Memory B cell (primary cell): Measurements from ENCODE around the gene FAM200C.
"Not testable (repeated sequence)": the region's sequence is repeated elsewhere in the genome, so short reads cannot be mapped to it uniquely, and the experiment has no call there.

Experiments
- ATAC-seq: fragments of 150-1000 bp; cut with Tn5 transposase; 2 replicates; pipeline ENCODE4 v1.10.0; 2021; ENCODE audit warnings: low read depth, mild to moderate bottlenecking, moderate library complexity
- DNase-seq, 2 donors: peaks; one replicate each; pipeline ENCODE4 v3.0.0; 2022; ENCODE audit warnings: low spot score in 2 of 2
- H3K27ac Mint-ChIP-seq: one replicate; pipeline ENCODE4 v1.8.0; 2022; ENCODE audit warnings: mild to moderate bottlenecking, moderate library complexity, mixed read lengths
- H3K27me3 Mint-ChIP-seq: one replicate; pipeline ENCODE4 v1.8.0; 2022; ENCODE audit warnings: mixed read lengths
- H3K36me3 Mint-ChIP-seq: one replicate; pipeline ENCODE4 v1.8.0; 2022; ENCODE audit warnings: mild to moderate bottlenecking, mixed read lengths
- H3K4me1 Mint-ChIP-seq: one replicate; pipeline ENCODE4 v1.8.0; 2022; ENCODE audit warnings: mixed read lengths
- H3K4me3 Mint-ChIP-seq: one replicate; pipeline ENCODE4 v1.8.0; 2022; ENCODE audit warnings: mild to moderate bottlenecking, moderate library complexity, mixed read lengths
- H3K9me3 Mint-ChIP-seq: one replicate; pipeline ENCODE4 v1.8.0; 2022; ENCODE audit warnings: mixed read lengths

The FAM200C gene

DNA sequence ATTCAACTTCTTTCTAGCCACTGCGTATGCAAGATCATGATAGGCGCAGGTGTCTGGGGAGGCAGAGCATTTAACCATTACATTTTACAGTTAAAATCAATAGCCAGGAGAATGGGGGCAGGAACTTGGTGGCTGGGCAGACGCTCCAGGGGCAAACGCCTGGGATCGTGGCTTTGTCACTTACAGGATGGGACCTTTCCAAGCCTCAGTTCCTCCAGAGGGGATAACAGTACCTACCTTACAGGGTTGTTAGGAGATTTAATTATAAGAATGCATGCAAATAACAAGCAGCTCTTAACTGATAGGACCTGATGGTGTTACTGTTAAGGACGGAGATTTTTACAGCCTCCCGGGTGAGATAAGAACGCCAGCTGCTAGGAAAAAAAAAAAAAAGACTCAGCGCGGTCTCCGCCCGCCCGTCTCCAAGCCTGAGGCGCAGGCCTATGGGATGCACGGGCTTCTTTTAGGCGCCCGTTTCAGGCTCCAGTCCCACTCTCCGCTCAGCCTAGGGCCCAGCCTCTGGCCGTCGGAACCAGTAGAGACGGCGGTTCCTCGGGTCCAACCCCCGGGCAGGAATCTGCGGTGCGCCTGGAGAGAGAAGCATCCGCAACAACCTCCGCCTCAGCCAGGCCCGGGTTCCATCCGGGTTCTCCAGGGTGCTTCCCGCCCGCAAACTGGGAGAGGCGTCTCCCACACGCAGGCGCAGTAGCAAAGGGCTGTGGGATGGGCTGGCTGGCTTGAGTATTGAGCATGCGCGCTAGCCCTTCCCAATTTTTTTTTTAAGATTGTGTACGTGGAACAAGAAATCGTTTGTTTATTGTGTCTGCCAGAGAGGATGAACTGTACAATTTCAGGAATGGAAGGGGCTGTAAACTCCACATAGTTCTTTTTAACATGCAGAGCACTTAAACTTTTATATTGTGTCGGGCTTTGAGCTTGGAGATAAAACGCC lies at the start of gene FAM200C:
TSS of gene FAM200C (minus strand) at position 653 of the 952 bp plus-strand sequence. CDS start 4,564 bp downstream, outside the sequence.
- H3K4me3 Mint-ChIP-seq: peak within 1 kb of the TSS; percentile 81
- H3K27ac Mint-ChIP-seq: peak within 1 kb of the TSS; percentile 78
- peak; percentile 33 to 43 for DNase-seq
- peak; percentile 77 for ATAC-seq
- peaks cover 15% of the 10 kb centered on the region for H3K36me3 Mint-ChIP-seq
- H3K4me1 Mint-ChIP-seq: peaks cover 11% of the 10 kb centered on the region
- no peaks in the 10 kb centered on the region for H3K27me3 Mint-ChIP-seq
- no peaks in the 10 kb centered on the region for H3K9me3 Mint-ChIP-seq

DNA sequence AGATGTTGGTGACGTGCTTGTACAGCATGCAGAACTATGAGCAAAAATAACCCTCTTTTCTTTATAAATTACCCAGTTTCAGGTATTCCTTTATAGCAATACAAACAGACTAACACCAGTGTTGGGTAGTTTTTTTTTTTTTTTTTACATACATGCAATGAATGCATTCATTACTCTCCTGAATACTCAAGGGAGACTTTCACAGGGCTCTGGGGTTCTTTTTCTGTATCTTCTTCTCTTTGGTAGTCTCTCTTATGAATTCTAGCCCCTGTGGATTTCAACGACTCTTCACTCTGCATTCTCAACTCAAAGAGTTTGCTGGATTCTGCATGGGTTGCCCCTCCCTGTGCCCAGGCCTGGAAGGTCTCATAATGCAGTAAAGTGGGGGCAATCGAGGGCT lies 49.6 kb upstream of the FAM200C start:
- no peak for ATAC-seq
- Mint-ChIP-seq H3K9me3 (no peaks in the 10 kb centered on the region), H3K27ac (no peak overlapping the region), H3K27me3 (no peaks in the 10 kb centered on the region), H3K36me3 (no peaks in the 10 kb centered on the region), H3K4me3 (no peak overlapping the region), H3K4me1 (peaks cover 3% of the 10 kb centered on the region)
- DNase-seq: no peak

DNA sequence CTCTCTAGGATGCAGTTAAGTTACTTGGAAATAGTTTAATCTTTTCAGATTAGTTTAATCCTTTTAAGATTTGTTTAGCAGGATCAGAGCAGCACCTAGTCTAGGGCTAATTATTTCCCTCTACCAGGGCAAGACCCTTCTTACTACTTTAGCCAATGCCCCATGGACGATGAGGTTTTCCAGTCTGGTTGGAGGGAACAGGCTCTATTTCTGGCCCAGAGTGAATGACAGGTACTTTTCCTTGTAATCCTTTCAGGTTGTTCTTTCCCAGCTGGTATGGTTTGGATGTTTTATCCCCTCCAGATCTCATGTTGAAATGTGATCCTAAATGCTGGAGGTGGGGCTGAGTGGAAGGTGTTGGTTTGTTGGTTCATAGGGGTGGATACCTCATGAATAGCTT lies 49.0 kb upstream of the FAM200C start:
- Mint-ChIP-seq H3K36me3 (no peaks in the 10 kb centered on the region), H3K4me3 (no peak overlapping the region), H3K27ac (no peak overlapping the region), H3K9me3 (no peaks in the 10 kb centered on the region), H3K27me3 (no peaks in the 10 kb centered on the region), H3K4me1 (peaks cover 3% of the 10 kb centered on the region)
- DNase-seq (no peak), ATAC-seq (no peak)

DNA sequence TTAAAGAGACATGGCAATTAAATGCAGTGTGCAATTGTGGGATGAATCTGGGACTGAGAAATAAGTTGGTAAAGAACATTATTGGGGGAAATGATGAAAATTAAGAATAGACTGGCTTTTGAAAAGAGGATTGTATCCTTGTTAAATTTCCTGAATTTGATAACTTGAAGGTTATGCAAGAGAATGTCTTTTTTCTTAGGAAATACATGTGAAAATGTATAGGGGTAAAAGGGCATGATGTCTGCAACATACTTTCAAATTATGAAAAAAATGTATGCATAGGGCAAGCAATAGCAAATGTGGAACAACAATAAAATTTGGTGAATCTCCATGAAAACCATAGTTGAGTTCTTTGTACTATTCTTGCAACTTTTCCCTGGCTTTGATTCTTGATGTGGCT lies 45.9 kb upstream of the FAM200C start:
- H3K4me3 Mint-ChIP-seq: no peak overlapping the region
- H3K9me3 Mint-ChIP-seq: no peaks in the 10 kb centered on the region
- H3K27me3 Mint-ChIP-seq: no peaks in the 10 kb centered on the region
- DNase-seq: no peak
- H3K36me3 Mint-ChIP-seq: no peaks in the 10 kb centered on the region
- no peak for ATAC-seq
- no peaks in the 10 kb centered on the region for H3K4me1 Mint-ChIP-seq
- no peak overlapping the region for H3K27ac Mint-ChIP-seq

DNA sequence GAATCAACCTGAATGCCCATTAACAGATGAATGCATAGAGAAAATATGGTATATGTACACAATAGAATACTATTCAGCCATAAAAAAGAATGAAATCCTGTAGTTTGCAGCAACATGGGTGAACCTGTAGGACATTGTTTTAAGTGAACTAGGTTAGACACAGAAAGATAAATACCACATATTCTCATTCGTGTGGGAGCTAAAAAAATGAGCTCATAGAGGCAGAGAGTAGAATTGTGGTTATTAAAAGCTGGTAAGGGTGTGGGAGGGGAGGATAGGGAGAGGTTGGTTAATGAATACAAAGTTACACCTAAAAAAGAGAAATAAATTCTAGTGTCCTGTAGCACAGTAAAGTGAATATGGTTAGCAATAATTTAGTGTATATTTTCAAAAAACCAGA lies 45.3 kb upstream of the FAM200C start:
- Mint-ChIP-seq H3K27ac (no peak overlapping the region), H3K4me1 (no peaks in the 10 kb centered on the region), H3K36me3 (no peaks in the 10 kb centered on the region), H3K9me3 (no peaks in the 10 kb centered on the region), H3K27me3 (no peaks in the 10 kb centered on the region), H3K4me3 (no peak overlapping the region)
- no peak for DNase-seq
- no peak for ATAC-seq

DNA sequence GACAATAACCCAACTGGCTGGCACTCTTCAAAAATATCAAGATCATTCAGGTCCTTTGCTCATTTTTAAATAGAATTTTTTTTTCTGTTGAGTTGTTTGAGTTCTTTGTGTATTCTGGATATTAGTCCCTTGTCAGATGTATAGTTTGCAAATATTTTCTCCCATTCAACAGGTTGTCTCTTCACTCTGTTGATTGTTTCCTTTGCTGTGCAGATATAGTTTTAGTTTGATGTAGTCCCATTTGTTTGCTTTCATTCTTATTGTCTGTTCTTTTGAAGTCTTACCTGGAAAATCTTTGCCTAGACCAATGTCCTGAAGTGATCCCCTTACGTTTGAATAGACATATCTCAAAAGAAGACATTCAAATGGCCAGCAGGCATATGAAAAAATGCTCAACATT lies 44.6 kb upstream of the FAM200C start:
- Mint-ChIP-seq H3K27ac (no peak overlapping the region), H3K4me3 (no peak overlapping the region), H3K27me3 (no peaks in the 10 kb centered on the region), H3K9me3 (no peaks in the 10 kb centered on the region), H3K36me3 (no peaks in the 10 kb centered on the region), H3K4me1 (no peaks in the 10 kb centered on the region)
- ATAC-seq (no peak), DNase-seq (no peak)

DNA sequence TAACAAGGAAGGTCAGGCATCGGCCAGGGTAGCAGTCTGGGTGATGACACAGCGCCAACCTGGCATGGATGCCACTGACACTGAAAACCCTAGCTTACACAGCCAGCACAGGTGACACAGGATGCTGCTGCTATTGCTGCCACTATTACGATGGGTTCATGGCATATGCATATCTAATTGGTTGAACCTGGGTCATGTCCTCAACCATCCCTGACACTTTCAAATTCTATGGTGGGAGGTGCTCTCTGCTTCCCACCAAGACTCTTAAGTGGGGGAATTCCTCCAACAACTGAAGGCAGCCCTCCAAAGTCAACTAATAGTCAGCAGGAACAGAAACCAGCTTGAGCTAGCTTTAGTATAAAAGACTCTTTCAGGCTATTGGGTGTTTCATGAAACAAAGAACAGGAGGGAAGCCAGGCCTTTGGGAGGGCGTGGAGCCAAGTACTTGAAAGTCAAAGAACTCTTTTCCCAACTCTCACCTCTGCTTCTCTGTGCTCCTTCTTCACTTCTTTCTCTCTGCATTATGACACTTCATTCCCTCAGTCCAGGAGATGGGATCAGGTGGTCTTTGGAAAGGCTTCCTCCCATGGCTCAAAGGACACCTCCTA lies 43.1 kb upstream of the FAM200C start:
- H3K4me1 Mint-ChIP-seq: peaks cover 5% of the 10 kb centered on the region
- ATAC-seq: no peak
- no peak overlapping the region for H3K27ac Mint-ChIP-seq
- no peaks in the 10 kb centered on the region for H3K36me3 Mint-ChIP-seq
- no peaks in the 10 kb centered on the region for H3K27me3 Mint-ChIP-seq
- no peak overlapping the region for H3K4me3 Mint-ChIP-seq
- no peak for DNase-seq
- no peaks in the 10 kb centered on the region for H3K9me3 Mint-ChIP-seq

DNA sequence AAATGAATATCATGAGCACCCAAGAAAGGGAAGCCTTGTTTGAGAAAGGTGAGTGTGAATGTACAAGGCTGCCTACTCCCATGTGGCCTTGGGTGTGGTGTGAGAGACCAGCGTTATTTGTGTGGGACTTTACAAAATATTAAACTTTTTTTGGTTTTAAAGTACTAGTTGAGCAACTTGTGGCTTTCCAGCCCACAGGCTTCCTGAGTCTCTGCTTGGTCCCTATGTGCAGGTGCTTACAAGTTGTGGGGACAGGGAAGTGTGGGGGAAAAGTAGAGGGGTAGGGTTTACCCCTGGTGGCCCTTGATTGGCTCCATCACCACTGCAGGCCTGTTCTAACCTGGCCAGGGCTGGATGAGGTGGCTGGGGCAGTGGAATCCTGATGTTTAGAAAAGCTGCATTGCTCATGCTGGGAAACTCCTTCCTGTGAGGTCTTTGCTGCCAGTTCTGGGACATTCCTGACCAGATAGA lies 41.5 kb upstream of the FAM200C start:
- H3K36me3 Mint-ChIP-seq: no peaks in the 10 kb centered on the region
- no peak overlapping the region for H3K27ac Mint-ChIP-seq
- H3K4me1 Mint-ChIP-seq: peaks cover 5% of the 10 kb centered on the region
- no peak overlapping the region for H3K4me3 Mint-ChIP-seq
- no peaks in the 10 kb centered on the region for H3K27me3 Mint-ChIP-seq
- DNase-seq (no peak), ATAC-seq (no peak)
- no peaks in the 10 kb centered on the region for H3K9me3 Mint-ChIP-seq

DNA sequence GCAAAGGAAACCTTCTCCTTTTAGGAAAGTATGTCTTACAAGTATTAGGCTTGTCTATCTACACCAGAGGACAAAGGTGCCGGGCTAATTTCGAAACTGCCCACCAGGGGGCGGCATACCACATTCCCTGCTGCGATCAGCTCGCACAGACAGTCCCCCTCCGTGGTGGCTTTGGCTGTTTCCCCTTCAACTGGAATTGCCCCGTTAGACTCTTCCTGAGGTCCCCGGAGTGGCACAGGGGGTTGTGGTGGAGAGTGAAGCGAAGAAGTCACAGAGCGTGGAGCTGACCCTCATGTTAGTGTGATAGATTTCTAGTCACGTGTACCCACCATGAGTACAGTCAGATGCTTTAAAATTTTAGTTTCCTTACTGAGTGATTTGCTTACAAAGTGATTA lies 39.3 kb upstream of the FAM200C start:
- Mint-ChIP-seq H3K4me1 (peaks cover 15% of the 10 kb centered on the region), H3K9me3 (no peaks in the 10 kb centered on the region), H3K27me3 (peaks cover 2% of the 10 kb centered on the region), H3K4me3 (peak overlapping the region; percentile 84), H3K27ac (peak overlapping the region; percentile 60), H3K36me3 (no peaks in the 10 kb centered on the region)
- peak; percentile 90 to 94 for DNase-seq
- peak; percentile 77 for ATAC-seq

DNA sequence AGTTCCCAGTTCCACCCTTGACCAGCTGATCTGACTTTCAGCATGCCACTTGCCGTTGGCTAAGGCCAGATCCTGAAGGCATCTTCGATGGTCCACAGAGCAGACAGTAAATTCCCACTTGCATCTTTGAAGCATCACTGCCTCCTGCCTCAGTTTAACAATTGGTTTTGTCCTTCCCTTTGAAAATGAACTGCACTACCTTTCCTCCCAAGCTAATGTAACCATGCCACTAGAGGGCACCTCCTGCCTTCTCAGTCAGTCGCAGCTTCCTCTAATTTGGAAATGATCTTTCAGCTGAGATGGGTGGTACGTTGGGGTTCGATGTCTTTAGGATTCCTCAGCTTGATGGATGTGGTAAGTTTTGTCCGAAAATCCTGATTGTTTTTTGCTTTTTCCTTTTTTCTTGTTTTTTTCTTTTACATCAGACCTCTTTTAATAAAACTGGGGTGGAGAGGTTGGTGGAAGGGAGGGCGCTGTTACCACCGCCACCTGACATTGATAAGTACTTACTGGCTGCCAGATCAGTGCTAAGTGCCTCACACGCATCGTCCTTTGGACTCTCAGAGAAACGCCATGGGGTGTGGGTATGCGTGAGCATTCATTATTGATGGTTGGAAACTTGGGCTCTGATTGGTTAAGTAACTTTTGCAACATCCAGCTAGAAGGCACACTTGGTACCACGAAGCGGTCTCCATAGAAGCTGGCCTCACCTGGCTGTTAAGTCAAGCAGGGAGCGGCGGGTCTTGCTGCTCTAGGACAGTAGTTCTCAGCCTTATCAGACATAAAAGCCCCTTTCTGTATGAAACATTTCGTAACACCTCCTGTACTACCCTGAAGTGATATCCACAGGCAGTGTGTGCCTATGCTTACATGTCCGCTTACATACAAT lies 38.7 kb upstream of the FAM200C start:
- peak overlapping the region; percentile 84 for H3K4me3 Mint-ChIP-seq
- peaks cover 2% of the 10 kb centered on the region for H3K27me3 Mint-ChIP-seq
- peak overlapping the region; percentile 60 for H3K27ac Mint-ChIP-seq

DNA sequence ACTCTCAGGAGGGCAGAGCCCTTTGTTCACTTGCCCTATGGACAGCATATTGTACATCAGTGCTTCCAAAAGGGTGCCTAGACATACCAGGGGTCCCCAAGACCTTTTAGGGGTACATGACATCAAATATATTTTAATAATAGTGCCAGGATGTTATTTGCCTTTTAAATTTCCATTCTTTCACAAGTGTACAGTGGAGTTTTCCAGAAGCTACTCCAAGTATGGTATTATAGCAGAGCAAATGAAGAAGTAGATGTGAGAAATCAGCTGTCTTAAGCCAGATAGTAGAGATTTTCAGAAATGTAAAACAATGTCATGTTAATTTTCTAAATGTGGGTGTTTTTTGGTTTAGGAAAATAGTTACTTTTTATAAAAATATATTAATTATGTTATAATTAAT lies 37.4 kb upstream of the FAM200C start:
- Mint-ChIP-seq H3K4me3 (no peak overlapping the region), H3K27me3 (peaks cover 2% of the 10 kb centered on the region), H3K9me3 (no peaks in the 10 kb centered on the region), H3K27ac (no peak overlapping the region), H3K4me1 (peaks cover 26% of the 10 kb centered on the region), H3K36me3 (no peaks in the 10 kb centered on the region)
- DNase-seq (no peak), ATAC-seq (no peak)

More for the DNA sequence above, 38.7 kb upstream of the FAM200C start:
- ATAC-seq (peak; percentile 64), DNase-seq (peak; percentile 54 to 58)
- H3K9me3 Mint-ChIP-seq: no peaks in the 10 kb centered on the region
- H3K4me1 Mint-ChIP-seq: peaks cover 22% of the 10 kb centered on the region
- no peaks in the 10 kb centered on the region for H3K36me3 Mint-ChIP-seq

DNA sequence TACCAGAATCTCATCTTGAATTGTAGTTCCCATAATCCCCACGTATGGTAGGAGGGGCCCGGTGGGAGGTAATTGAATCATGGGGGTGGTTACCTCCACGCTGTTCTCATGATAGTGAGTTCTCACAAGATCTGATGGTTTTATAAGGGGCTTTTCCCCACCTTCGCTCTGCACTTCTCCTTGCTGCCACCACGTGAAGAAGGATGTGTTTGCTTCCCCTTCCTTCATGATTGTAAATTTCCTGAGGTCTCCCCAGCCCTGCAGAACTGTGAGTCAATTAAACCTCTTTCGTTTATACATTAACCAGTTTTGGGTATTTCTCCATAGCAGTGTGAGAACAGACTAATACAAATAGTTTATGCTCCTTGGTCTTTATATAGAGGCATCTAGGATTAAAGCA lies 36.8 kb upstream of the FAM200C start:
- H3K9me3 Mint-ChIP-seq, H3K27me3 Mint-ChIP-seq, H3K4me3 Mint-ChIP-seq, H3K27ac Mint-ChIP-seq, DNase-seq, ATAC-seq, H3K36me3 Mint-ChIP-seq: not testable (repeated sequence)
- H3K4me1 Mint-ChIP-seq: peaks cover 31% of the 10 kb centered on the region

DNA sequence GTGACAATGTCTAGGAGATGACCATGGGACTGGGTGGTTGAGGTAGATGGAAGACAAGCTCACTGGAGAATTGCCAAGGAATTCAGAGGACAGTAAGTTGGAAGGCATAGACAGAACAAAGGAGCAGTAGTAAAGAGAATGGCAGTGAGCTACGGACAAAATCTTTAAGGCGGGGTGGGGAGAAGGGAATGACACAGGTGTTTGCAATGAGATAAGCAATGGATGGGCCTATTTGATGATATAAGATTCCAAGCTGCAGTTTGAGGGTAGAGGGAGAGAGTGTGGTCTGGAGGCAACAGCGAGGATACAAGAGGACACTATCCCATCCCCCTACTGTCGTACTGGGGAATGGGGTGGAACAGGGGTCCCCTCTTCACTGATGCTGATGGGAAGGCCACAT lies 36.2 kb upstream of the FAM200C start:
- no peak for DNase-seq
- H3K9me3 Mint-ChIP-seq: no peaks in the 10 kb centered on the region
- no peak for ATAC-seq
- no peak overlapping the region for H3K4me3 Mint-ChIP-seq
- peaks cover 31% of the 10 kb centered on the region for H3K4me1 Mint-ChIP-seq
- no peaks in the 10 kb centered on the region for H3K36me3 Mint-ChIP-seq
- H3K27me3 Mint-ChIP-seq: peaks cover 2% of the 10 kb centered on the region
- peak overlapping the region; percentile 3 for H3K27ac Mint-ChIP-seq

DNA sequence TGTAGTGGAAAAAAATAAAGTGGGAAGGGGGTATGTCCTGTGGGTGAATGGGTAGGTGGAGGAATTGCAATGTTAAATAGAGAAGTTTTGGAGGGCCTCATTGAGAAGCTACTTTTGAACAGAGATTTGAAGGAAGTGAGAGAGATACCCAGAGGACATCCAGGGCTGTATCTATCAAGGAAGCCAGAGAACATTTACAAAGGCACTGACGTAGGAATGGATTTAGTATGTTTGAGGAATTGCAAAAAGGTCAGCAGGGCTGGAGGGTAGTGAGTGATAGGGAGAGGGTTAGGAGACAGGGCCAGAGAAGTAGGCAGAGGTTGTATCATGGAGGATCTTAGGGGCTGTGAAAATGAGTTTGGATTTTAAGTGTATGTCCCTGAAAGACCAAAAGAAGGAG lies 35.7 kb upstream of the FAM200C start:
- Mint-ChIP-seq H3K4me3 (no peak overlapping the region), H3K27me3 (peaks cover 2% of the 10 kb centered on the region), H3K4me1 (peaks cover 31% of the 10 kb centered on the region), H3K27ac (peak overlapping the region; percentile 3), H3K36me3 (no peaks in the 10 kb centered on the region), H3K9me3 (no peaks in the 10 kb centered on the region)
- no peak for DNase-seq
- ATAC-seq: no peak
